CD4-positive, alpha-beta T cell treated with Interleukin-21 for 1 hour (primary cell): ENCODE measurements around the gene FTCD.

Experiments
- DNase-seq: peaks from one replicate; pipeline ENCODE4 v3.0.0-alpha.2; 2020

FTCD gene

DNA sequence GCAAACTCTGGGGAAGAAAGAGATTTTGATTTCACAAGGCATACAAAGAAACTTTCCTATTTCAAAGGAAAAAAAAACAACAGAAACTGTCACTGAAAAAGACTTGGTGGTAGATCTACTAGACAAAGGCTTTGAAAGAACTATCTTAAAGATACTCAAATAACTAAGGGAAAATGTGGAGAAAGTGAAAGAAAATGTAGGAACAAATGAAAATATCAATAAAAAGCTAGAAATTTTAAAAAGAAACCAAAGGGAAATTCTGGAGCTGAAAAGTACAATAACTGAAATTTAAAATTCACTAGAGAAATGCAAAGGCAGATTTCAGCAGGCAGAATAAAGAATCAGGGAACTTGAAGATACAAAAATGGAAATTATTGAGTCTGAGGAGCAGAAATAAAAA, 51.3 kb downstream of the FTCD start:
- no peak for DNase-seq

DNA sequence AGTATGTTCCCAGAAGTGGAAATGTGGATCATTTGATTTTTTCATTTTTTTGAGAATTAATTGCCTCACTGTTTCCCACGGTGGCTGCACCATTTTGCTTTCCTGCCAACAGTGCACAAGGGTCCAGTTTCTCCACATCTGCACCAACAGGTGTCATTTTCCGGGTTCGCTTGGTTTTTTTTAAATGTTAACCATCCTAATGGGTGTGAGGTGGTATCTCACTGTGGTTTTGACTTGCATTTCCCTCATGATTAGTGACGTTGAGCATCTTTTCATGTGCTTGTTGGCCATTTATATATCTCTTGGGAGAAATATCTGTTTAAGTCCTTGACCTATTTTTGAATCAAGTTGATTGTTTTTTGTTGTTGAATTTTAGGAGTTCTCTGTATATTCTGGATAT, 54.5 kb downstream of the FTCD start:
- DNase-seq = no peak

DNA sequence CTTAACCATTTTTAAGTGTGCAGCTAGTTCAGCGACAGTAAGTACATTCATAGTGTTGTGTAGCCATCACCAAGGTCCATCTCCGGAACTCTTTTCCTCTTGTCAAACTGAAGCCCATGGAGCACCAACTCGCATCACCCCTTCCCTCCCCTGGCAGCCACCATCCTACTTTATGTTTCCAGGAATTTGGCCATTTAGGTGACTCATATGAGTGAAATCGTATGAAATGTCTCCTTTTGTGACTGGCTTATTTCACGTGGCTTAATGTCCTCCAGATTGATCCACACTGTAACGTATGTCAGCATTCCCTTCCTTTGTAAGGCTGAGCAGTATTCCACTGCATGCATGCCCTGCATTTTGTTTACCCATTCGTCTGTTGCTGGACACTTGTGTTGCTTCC, 55.0 kb downstream of the FTCD start:
- no peak for DNase-seq

DNA sequence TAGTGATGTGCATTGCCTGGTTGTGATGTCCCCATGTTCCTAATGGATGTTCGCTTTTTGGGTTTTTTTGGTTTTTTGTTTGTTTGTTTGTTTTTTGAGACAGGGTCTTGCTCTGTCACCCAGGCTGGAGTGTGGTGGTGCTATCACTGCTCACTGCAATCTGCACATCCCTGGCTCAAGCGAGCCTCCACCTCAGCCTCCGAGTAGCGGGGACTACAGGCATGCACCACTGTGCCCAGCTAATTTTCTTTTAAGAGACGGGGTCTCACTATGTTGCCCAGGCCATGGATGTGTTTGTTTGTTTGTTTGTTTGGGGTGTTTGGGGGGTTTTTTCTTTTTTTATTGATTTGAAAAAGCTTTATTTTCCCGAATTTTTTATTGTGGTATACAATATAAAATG, 55.4 kb downstream of the FTCD start:
- no peak for DNase-seq

DNA sequence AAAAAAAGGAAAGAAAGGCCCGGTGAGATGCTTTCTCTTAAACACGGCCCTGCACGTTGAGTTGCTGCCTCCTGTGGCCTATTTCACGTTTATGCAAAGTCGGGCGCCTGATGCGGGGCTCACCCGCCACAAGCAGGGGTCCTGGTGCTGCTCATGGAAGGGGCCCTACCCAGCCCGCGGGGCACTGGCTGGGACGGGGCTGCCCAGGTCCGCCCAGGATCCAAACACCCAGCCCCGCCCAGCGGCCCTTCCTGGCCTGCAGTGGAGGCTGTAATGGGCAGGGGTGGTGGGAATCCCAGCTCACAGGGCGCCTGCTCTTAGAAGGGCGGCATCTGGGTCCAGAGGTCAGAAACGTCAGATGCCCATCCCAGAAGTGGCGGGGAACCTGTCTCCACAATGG, 55.9 kb downstream of the FTCD start:
- DNase-seq = no peak

DNA sequence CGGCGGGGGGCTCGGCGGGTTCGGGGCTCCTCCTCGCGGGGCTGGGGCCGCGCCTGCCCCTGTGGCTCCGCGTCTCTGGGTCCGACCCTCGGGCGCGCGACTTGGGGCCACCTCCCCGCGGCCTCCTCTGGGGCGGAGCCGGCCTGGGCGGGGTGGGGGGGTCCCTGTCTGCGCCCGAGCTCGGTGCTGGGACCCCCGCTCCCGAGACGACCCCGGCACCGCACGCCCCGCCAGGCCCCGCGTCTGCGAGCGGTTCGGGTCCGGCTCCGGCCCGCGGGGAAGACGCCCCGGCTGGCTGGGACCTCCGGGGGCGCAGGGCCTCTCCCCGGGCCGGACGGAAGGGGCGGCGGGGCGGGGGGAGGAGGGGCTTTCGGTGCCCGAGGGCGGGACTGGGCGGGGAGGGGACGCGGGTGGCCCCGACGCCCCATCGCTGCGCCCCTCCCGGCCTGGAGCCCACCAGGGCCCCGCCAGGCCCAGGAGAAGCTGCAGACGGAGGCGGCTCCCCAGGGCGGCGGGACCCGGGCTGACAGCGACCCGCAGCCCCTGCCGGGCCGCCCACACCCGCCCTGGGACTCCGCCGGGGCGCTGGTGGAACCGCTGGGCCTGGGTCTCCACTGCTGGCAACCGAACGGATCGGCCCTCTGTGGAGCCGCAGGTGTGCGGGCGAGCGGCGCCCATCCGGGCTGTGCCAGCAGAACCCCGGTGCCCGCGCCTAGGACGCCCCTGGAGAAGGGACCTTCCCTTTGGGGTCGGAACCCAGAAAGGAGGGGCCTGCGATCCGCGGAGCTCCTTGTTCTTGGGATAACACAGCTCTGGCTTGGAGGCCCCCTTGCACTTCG, 56.9 kb downstream of the FTCD start:
- peak; percentile 18 for DNase-seq

DNA sequence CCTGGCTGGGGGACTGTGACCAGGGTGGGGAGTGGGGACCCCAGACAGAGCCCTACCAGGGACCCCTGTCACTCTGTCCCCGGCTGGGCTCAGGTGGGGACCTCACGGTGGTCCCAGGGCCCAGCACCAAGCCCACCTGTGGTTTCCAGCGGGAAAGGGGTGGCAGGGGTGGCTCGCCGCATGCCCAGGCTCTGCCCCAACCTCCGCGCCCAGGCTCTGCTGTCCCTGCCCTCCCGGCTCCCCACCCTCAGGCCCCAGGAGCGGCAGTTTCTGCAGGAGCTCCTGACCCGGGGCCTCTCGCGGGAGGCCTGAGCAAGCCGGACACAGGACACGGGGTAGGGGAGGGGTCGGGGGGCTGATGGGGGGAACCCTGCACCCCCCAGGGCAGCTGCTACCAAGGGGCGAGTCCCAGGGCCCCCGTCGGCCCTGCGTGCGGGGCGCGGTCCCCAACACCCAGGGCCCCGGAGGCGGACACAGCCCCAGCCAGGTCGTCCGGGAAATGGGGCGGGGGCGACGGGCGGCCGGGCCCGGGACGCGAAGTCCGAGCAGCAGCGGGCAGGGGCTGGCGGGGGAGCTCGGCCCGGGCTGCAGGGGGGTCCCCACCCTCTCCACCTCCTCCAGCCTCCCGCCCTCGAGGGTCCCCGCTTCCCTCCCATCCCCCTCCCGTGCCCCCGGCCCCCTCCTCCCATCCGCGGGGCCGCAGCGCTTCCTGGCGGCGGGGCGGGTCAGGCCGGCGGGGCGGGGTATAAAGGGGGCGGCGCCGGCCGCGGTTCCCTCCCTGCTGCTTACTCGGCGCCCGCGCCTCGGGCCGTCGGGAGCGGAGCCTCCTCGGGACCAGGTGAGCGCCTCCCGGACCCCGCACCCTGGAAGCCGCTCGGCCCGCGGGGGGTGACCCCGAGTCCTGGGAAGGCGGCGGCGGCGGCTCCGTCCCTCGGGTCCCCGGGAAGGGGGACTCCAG, 57.8 kb downstream of the FTCD start, which contains the start of gene COL6A2:
TSS of gene COL6A2 (plus strand) at position 777 of the 958 bp plus-strand sequence.
- DNase-seq = peak; percentile 48

DNA sequence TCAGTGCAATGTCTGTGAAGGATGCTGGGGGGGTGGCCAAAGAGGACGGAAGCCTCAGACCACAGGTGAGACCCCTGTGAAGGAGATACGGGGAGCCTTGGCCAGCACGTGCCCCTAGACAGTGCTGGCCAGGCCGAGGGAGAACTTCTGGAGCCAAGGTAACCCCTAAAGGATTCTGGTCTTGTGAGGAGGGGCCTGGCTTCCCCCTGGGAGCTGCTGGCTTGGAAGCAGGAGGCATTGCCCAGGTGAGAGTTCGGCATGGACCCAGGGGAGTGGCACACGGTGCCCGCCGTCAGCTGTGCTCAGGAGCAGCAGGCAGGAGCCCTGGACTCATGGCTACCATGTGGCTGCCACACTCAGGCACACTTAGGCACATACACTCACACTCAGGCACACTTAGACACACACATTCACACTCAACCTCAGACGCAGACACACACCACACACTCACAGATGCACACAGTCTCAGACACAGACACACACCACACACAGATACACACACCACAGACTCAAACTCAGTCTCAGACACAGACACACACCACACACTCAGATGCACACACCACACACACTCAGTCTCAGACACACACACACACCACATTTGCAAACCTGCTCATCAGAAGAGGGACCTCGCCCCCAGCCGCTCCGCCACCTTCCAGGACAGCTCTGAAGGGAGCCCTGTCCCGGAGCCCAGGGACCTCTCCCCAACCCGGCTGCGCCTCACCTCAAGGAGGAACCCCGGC, 58.6 kb downstream of the FTCD start:
- no peak for DNase-seq

DNA sequence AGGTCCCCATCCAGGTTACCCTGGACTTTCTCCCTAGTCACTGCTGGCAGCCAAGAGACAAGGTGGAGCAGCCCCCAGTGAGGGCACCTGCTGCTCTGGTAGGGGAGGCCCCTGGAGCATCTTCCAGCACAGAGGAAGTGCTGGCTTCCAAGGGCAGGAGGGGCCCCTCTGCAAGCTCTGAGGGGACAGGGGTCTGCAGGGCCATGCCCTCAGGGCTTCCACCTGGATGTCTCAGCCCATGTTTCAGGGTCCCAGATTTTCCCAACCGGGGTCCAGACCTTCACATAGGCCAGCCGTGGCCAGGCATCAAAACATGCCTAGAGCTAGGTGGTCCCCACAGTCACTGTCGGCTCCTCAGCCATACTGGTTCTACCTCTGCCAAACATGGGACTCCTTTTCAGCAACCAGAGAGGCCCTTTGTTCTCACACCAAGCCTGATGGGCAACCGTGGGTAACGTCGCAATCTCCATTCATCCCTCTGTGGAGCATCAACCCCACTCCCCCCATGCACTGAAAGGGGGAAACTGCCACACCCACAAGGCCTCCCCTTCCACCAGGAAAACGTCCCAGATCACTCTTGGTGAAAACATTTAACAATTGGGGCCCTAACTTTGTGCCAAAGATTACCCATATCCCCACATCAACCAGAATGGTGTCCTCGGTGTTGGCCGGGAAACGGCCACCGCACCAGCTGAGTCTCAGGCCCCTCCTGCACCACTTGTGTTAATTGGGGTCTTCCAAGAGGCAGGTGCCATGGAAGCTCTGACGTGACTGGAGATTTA, 59.4 kb downstream of the FTCD start:
- no peak for DNase-seq

DNA sequence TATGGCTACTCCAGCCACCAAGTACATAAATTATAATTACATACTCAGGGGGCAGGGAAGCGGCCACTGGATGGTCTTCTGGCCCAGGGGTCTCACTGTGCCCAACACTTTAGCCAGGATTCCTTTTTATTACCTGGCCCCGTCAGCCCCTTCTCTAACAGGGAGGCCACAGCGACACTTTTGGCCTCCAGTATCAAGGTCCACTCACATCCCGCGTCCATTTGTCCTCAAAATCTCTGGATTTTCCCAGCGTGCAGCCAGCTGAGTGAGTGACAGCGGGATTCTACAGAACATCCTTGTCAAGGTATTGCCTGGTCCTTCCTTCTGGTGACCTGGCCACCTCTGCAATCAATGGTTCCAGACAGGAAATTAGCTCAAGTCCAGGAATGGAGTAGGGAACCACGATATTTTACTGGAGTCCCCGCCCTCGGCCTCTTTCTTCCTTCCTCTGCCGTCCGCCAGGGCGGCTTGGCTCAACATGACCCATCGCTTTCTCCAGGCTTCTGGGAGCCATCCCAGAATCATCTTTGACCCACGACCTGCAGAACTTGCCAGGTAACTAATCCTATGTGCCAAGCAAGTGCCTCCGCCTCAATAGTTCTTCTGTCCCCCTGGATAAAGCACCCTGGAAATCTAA, 60.2 kb downstream of the FTCD start:
- no peak for DNase-seq

DNA sequence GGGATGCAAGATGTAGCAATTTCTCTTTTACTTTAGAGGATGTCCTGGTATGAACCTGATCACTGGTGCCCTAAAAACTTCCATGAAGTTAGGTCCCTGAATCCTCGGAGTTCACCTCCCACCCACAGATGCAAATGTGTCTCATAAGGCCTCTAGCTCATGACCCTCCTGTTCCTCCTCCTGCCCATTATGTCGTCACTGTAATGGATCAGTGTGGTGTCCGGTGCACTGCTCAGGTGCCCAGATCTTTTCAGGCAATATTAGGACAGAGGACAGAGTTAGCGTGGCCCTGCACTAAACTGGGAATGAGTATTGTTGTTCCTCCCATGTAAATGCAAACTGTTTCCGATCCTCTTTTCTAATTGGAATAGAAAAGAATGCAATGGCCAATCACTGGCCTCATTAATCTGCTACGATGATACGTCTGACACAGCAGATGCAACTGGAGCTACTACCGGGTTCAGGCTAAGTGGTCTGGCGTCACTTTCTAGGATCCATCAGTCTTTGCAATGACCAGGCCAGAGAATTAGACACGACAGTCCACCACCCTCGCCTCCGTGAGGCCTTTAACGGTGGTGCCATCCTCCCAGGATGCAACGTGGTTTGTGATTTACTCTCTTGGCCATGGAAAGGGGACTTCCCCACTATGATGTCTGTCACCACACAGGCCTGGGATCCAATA, 60.8 kb downstream of the FTCD start:
- no peak for DNase-seq

DNA sequence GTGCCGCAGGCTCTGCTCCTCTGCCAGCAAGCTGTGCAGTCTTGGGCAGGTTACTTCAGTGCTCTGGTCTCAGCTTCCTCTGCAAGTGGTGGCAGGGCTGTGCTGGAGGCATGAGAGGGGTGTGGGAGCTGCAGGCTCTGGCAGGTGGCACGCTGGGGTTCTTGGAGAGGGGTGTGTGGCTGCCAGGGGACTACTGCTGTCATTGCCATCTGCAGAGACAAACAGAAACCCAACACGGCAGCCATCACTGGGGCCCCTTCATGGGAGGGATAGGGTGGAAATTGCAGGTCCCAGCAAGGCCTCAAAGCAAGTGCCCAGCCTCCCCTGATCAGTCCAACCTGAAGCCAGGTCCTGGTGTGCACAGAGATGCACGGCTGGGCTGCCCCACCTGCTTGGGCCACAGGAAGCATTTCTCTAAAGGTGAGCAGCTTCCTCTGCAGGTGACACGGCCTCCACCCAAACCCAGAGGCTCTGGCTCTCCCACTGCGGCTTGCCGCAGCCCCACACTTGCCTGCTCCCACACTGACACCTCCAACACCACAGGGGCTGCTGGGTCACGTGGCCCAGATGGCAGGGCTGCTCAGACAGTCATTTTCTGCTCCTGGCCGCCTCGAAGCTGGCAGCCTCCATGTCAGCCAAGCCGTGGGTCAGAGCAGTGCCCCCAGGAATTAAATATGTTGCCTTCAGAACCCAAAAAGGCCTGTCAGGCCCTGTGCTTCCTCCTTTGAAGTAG, 61.5 kb downstream of the FTCD start:
- DNase-seq = peak; percentile 40

DNA sequence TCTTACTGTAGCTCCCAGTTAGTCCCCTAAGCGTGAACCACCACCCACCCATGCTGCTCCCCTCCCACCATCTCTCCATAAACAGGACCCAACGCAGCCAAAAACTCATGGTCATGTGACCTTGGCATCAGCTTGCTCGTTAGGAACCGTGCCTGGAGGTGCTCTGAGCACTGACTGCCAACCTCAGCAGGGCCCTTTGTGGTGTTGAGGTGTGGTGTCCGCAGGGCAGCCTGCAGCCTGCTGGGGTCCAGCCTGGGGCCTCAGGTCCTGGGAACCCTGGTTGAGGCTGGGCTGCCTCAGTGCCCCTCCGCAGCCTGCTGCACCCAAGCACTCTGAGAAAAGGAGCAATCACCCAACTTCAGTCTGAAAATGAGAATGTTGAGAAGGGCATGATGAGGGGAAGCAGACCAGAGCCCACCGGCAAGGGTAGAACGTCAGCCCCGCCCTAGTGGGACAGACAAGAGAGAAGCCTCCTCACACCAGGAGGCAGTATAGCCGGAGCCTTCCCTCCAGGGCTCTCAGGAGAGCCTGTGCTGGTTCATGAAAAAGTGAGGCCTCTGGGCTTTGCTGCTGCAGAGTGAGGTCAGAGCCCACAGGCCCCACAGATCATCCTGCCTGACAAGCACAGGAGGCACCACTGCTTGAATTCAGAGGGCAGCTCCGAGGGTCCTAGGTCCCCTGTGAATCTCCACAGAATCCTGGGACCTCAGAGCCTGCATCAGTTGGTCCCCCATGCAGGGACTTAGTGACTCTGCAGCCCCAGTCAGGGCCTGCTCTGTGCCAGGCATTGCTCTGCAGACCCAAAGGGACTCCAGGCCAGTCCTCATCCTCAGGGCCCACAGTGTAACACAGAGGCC, 62.3 kb downstream of the FTCD start:
- no peak for DNase-seq

DNA sequence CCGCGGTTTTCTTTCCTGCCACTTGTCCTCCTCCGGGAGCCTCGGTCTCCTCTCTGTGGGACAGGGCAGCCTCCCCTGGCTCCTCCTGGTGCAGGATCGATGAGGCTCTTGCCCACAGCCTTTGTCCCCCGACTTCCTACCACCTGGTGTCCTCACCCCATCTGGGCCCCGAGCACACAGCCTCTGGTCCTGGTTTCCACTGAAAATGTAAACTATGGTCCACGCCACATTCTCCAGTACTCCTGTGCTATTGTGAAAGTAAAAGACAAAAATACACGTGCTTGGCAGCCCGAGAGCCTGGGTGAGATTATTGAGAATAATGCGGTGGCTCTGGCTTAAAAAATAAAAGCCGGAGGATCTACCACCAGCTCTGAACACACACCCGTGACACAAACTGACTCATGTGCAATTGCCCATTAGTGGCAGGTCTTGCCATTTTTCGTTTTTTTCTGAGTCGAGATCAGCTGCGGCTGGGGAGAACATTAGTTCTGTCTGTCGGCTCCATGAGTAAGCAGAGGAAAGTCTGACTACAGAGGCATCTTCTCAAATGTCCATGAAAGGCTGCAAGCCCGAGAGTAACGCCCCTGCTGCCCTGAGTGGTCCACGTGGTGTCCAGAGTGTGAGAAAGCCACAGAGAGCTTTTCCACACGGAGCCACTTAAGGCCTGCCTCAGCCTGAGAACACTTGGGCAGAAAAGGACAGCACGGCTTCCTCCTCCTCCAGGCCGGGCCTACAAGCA, 63.2 kb downstream of the FTCD start:
- DNase-seq = no peak

DNA sequence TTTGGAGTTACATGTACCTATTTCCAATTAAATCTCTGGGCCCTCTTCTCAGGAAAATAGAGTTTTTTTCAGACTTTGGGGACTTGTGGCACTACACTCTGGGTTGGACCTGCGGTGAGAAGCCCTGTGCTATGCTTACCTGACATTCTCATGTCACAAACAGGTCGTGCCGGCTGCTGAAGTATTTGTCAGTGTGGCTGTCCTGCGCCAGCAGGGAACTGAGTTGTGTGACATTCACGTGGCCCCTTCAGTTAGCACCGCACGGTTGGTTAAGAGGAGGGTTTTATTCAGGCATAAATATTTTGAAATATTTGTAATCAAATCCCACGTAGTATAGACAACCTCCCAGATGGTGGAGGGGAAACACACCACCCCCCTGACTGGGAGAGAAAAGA, 63.8 kb downstream of the FTCD start:
- no peak for DNase-seq

DNA sequence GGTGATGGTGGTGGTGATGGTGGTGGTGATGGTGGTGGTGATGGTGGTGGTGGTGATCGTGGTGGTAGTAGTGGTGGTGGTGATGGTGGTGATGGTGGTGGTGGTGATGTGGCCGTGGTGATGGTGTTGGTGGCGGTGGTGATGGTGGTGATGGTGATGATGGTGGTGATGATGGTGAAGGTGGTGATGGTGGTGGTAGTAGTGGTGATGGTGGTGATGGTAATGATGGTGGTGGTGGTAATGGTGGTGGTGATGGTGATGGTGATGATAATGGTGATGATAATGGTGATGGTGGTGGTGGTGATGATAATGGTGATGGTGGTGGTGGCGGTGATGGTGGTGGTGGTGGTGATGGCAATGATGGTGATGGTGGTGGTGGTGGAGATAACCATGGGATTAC, 64.3 kb downstream of the FTCD start:
- no peak for DNase-seq

DNA sequence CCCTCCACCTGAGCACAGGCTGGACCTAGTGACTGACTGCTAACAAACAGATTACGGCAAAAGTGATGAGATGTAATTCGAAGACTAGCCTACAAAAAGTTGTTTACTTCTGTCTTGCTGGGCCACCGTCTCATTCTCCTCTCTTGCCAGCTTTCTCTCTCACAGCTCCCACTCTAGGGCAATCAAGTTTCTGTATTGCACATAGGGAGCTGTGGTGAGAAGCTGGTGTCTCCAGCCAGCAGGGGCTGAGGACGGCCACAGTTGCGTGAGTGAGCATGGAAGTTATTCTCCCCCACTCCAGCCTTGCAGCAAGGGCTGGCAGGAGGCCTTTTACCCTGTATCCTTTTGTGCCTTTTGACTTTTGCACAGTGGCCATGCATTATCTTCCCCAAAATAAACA, 66.1 kb downstream of the FTCD start:
- DNase-seq = no peak

DNA sequence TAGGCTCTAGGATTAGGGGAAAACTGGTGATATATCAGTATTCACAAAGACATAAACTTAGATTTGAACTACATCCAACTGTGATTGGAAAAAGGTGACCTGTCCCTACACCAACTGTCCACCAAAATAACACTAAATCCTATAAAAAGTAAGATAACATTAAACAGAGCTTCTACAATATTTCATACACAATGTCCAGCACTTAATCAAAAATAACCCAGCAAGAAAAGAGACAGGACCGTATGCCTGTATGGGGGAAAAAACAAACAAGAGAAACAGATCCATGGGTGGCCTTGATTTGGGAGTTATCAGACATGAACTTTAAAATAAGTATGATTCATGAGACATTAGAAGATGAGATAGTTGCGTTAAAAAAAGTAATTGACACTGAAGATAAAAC, 67.2 kb downstream of the FTCD start:
- no peak for DNase-seq

DNA sequence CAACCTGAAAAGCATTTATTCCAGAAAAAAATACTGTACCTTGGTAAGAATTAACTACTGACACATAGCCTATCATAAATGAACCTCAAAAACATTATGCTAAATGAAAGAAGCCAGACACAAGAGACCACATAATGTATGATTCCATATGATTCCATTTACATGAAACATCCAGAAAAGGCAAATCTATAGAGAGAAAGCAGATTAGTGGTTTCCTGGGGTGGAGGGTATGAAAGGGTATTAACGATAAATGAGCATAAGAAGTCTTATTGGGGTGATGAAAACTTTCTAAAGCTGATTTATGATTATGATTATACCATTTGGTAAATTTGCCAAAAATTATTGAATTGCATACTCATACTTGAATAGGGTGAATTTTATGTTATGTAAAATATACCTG, 67.7 kb downstream of the FTCD start:
- DNase-seq = no peak
